ENCODE data around the gene PI4KA.

Gene PI4KA

GRCh38 chr22:20727118-20728015, 131.2 kb downstream of the PI4KA start:
- TF ChIP-seq EP300 (IDR thresholded peaks at IDR 0.05; ENCODE audit: borderline replicate concordance): no peak
- no peak for TF ChIP-seq TEAD4 (IDR thresholded peaks at IDR 0.05)
- no peak for TF ChIP-seq EGR1 (IDR thresholded peaks at IDR 0.05)
- TF ChIP-seq USF1 (IDR thresholded peaks at IDR 0.05): no peak
- TF ChIP-seq RAD21 (IDR thresholded peaks at IDR 0.05; ENCODE audit: low read depth): no peak
- TF ChIP-seq NFIC (IDR thresholded peaks at IDR 0.05): no peak
- no peak for TF ChIP-seq MAX (IDR thresholded peaks at IDR 0.05)
- no peak for TF ChIP-seq REST (IDR thresholded peaks at IDR 0.05; ENCODE audit: low read depth)
- TF ChIP-seq FOXM1 (IDR thresholded peaks at IDR 0.05; ENCODE audit: borderline replicate concordance, low read depth): no peak
- TF ChIP-seq ZBTB7A (IDR thresholded peaks at IDR 0.05; ENCODE audit: low read depth): no peak
- no peak for TF ChIP-seq YY1 (IDR thresholded peaks at IDR 0.05; ENCODE audit: low read depth)
- TF ChIP-seq TCF12 (IDR thresholded peaks at IDR 0.05; ENCODE audit: low read depth): no peak
- TF ChIP-seq TAF1 (IDR thresholded peaks at IDR 0.05; ENCODE audit: low read depth): no peak
- no peak for TF ChIP-seq CREB1 (IDR thresholded peaks at IDR 0.05; ENCODE audit: low read depth)
- no peak for TF ChIP-seq CEBPB (IDR thresholded peaks at IDR 0.05)

GRCh38 chr22:20725987-20726558, 132.5 kb downstream of the PI4KA start:
- TF ChIP-seq FOXM1 (IDR thresholded peaks at IDR 0.05; ENCODE audit: borderline replicate concordance, low read depth) (no peak), MAX (IDR thresholded peaks at IDR 0.05) (no peak), RAD21 (IDR thresholded peaks at IDR 0.05; ENCODE audit: low read depth) (no peak), TEAD4 (IDR thresholded peaks at IDR 0.05) (no peak), EP300 (IDR thresholded peaks at IDR 0.05; ENCODE audit: borderline replicate concordance) (no peak), CEBPB (IDR thresholded peaks at IDR 0.05) (no peak), TAF1 (IDR thresholded peaks at IDR 0.05; ENCODE audit: low read depth) (no peak)

GRCh38 chr22:20724676-20725454, 133.7 kb downstream of the PI4KA start:
- TF ChIP-seq RAD21 (IDR thresholded peaks at IDR 0.05; ENCODE audit: low read depth): no peak
- TF ChIP-seq TEAD4 (IDR thresholded peaks at IDR 0.05): no peak
- TF ChIP-seq REST (IDR thresholded peaks at IDR 0.05; ENCODE audit: low read depth): no peak

GRCh38 chr22:20721409-20722218, 137.0 kb downstream of the PI4KA start:
- TF ChIP-seq FOXM1 (IDR thresholded peaks at IDR 0.05; ENCODE audit: borderline replicate concordance, low read depth) (no peak), MAX (IDR thresholded peaks at IDR 0.05) (no peak), EP300 (IDR thresholded peaks at IDR 0.05; ENCODE audit: borderline replicate concordance) (no peak), TCF12 (IDR thresholded peaks at IDR 0.05; ENCODE audit: low read depth) (no peak), EGR1 (IDR thresholded peaks at IDR 0.05) (no peak), CEBPB (IDR thresholded peaks at IDR 0.05) (no peak), USF1 (IDR thresholded peaks at IDR 0.05) (no peak), REST (IDR thresholded peaks at IDR 0.05; ENCODE audit: low read depth) (no peak), TAF1 (IDR thresholded peaks at IDR 0.05; ENCODE audit: low read depth) (no peak), ZBTB7A (IDR thresholded peaks at IDR 0.05; ENCODE audit: low read depth) (no peak), TEAD4 (IDR thresholded peaks at IDR 0.05) (no peak)
